NCI-H2081 treated with DMSO at 0.1 percent for 48 hours (cell line): Measurements from ENCODE around the gene EHD2.
"Not testable (repeated sequence)": the region's sequence is repeated elsewhere in the genome, so short reads cannot be mapped to it uniquely, and the experiment has no call there.

Experiments
- DNase-seq: peaks from one replicate; lab custom pipeline; 2025; lab: John Stamatoyannopoulos, UW

The EHD2 gene

GRCh38 chr19:47691782-47692181 lies 21.4 kb upstream of the EHD2 start:
- DNase-seq, result no peak

DNA sequence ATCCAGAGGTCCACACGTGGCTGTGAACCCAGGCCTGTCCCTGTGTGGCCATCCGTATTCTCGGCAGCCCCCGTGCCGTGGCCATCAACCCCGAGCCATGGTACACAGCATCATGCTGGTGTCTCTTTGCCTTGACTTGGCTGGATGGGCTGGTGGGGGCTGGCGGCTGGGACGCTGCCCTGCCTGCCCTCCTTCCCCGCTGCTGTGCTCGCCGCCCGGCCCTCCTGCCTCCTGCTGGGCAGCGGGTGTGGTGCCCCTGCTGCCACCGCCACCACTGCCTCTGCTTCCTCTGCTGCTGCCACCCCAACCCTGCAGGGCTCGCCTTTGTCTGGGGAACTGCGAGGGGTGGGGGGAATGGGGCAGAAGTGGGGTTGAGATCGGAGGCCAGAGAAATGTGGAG lies 19.7 kb upstream of the EHD2 start:
- no peak for DNase-seq

GRCh38 chr19:47693903-47694302 lies 19.3 kb upstream of the EHD2 start:
- DNase-seq, result no peak

- no peak for DNase-seq
Measured at GRCh38 chr19:47694466-47695273, 18.6 kb upstream of the EHD2 start.

GRCh38 chr19:47695533-47696262 lies 17.5 kb upstream of the EHD2 start:
- no peak for DNase-seq

GRCh38 chr19:47696635-47697034 lies 16.6 kb upstream of the EHD2 start:
- DNase-seq, result no peak

DNA sequence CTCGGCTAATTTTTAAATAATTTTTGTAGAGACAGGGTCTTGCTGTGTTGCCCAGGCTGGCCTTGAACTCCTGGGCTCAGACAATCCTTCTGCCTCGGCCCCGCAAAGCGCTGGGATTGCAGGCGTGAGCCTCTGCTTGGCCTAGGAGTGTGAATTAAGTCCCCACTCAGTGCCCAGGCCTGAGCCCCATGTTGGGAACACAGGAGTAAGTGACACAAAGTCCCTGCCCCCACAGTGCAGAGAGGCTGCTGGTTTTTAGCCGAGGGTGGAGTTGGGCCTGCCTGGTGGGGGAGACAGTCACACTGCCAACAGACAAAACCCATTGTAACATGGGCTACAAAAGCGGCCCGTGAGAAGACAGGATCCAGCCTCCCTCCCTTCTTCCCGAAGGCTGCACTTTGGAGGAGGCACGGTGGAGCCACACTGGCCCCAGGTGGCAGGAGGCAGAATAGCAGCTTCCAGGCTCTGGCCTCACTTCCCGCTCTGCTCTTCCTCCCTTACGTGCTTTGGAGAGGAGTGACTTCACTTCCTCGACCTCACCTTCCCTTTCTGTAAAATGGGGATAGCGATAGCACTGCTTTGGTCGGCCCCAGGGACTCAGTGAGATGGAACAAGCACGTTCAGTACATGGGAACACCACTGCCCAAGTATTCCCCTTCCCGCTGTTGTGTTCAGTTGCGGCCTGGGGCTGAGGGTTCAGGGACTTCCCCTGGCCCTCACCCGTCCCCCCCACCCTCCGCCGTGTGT lies 15.2 kb upstream of the EHD2 start:
- DNase-seq, result no peak

DNA sequence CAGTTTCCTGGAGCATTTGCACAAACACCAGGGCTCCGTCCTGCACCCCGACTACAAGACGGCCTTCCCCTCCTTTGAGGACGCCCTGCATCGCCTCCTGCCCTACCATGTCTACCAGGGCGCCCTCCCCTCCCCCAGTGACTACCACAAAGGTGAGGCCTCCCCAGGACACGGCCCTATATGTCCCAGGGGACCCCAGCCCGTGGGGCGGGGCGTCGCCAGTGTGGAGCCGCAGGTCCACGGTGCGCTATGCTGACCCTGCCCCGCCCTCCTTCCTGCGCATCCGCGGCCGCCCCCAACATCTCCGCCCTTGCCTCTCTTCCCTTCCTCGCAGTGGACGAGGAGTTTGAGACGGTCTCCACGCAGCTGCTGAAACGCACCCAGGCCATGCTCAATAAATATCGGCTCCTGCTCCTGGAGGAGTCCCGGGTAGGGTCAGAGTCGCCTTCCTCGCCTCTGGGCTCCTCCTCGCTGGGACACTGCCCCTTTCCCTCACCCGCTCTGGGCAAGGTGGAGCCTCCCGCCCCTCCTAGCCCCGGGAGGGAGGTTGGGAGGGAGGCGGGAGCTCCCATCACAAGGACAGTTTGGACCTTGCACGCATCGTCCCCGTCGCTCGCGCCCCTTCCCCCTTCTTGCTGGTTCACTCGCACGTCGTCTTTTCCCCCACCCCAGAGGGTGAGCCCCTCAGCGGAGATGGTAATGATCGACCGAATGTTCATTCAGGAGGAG lies 14.4 kb upstream of the EHD2 start:
- no peak for DNase-seq

GRCh38 chr19:47699360-47699917 lies 13.8 kb upstream of the EHD2 start:
- DNase-seq, result no peak

DNA sequence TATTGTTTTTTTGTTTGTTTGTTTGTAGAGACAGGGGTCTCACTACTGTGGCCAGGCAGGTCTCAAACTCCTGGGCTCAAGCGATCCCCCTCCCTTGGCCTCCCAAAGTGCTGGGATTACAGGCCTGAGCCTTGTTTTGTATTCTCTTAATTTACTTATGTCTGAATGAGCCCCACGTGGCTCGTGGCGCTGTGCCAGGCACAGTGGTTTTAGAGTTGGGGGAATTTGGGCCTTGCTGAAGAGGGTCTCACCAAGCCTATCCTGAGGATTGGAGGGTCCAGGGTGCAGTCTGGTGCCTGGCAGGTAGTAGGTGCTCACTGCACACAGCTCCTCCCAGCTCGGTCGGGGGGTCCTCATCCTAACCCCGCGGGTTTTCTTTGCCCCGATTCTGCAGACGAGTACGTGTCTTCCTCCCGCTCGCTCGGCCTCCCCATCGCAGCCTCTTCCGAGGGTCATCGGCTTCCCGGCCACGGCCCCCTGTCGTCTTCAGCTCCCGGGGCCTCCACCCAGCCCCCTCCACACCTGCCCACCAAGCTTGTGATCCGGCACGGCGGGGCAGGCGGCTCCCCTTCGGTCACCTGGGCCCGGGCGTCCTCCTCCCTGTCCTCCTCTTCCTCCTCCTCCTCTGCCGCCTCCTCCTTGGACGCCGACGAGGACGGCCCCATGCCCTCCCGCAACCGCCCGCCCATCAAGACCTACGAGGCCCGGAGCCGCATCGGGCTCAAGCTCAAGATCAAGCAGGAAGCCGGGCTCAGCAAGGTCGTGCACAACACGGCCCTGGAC lies 12.1 kb upstream of the EHD2 start:
- no peak for DNase-seq

DNA sequence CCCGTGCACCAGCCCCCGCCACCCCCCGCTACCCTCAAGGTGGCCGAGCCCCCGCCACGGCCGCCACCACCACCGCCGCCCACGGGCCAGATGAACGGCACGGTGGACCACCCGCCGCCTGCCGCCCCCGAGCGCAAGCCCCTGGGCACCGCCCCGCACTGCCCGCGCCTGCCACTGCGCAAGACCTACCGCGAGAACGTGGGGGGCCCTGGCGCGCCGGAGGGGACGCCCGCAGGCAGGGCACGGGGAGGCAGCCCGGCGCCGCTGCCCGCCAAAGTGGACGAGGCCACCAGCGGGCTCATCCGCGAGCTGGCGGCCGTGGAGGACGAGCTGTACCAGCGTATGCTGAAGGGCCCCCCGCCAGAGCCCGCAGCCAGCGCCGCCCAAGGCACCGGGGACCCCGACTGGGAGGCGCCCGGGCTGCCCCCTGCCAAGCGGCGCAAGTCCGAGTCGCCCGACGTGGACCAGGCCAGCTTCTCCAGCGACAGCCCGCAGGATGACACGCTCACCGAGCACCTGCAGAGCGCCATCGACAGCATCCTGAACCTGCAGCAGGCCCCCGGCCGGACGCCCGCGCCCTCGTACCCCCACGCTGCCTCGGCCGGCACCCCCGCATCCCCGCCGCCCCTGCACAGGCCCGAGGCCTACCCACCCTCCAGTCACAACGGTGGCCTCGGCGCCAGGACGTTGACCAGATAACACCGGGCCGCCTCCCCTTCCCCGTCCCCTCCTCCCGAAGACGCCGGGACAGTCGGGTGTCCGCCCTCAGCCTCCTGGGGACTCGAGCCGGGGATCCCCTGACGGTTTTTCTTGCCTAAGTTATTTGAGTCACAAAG lies 11.3 kb upstream of the EHD2 start:
- no peak for DNase-seq

DNA sequence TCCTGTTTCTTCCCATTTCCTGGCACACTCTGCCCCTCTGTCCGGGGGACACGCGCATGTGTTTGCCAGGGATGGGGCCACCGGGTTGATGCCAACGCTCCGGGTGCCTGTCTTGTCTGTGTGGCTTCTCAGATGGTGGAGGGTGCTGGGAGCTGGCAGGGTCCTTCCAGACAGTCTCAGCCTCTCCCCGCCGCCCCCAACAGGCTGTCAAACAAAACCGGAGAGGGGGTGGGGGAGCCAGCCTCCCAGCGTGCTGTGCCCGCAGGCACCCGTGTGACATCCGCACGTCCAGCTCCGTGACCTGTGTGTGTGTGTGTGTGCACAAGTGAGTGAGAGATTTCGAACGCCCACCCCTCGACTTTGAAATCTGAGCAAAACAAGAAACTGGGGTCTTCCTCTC lies 10.6 kb upstream of the EHD2 start:
- no peak for DNase-seq

DNA sequence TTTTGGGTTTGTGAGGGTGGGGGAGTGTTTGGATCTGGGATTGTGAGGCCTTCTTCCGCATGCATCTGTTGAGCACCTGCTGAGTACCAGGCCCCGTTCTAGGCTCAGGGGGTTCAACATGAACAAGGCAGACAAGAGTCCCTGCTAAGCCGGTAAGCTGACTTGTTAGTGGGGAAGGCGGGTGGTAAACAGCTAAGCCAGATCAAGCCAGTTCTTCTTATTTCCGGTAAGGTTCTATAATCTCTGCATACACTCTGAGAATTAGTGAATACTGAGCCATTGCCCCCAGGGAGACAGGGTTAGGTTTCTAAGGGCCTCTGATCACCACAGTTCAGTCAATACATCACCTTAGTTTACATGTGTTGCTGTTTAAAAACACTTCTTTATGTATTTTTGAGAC lies 9.9 kb upstream of the EHD2 start:
- DNase-seq, result no peak

DNA sequence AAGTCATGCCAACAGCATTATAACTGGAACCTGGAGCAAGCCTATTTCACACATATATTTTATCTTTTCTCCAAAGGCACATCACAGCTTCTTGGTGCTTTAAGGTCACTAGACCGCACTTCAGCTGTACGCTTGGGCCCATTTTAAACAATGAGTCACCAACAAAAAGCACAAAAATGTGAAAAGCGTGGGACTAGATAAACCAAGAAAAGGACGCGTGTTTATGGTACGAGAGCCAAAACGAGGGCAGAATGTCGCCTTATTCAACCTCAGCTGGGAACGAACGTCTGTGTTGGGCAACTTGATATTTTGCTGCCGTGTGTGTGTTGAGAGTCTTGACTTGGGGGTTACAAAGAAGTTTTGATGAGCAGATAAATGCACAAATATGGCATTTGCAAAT lies 9.2 kb upstream of the EHD2 start:
- no peak for DNase-seq

GRCh38 chr19:47704656-47705055 lies 8.6 kb upstream of the EHD2 start:
- no peak for DNase-seq

DNA sequence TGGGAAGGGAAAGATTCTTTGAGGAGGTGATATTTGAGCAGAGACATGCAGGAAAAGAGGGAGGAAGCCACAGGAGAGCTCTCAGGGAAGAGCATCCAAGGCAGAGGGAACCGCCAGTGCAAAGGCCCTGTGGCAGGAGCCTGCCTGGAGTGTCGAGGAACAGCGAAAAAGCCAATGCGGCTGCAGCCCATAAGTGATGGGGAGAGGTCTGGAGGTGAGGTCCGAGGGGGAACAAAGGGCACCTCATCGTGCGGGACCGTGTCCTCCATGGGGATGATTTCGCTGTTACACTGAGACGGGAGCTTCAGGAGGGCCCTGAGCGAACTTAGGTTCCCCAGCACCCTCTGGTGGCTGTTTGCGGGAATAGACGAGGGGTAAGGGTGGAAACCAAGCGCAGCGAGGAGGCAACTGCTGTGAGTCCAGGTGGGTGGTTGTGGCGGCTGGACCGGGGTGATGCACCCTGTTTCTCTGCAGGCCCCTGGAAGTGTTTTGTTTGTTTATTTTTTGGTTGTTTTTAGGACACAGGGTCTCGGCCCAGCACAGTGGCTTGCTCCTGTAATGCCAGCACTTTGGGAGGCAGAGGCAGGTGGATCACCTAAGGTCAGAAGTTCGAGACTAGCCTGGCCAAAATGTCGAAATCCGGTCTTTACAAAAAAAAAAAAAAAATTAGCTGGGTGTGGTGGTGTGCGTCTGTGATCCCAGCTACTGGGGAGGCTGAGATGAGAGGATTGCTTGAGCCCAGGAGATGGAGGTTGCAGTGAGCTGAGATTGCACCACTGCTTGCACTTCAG lies 5.9 kb upstream of the EHD2 start:
- peak; percentile 11 for DNase-seq

- DNase-seq, result no peak
Measured at GRCh38 chr19:47711652-47712242, 1.5 kb upstream of the EHD2 start.

DNA sequence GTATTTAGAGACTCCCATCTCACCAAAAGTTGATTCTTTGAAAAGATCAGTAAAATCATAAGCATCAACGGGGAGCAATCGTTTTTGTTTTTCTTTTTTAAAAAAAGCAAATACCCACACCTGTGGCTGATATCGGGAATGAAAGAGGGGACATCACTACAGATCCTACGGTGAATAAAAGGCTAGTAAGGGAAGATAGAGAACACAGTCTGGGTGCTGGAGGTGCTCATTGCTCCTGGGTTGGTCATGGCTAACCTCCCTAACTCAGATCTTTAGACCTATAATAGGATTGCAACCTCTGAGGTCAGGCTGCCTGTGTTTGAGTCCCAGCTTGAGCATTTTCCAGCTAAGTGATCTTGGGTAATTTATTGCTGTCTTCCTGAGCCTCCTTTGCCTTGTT lies 1.1 kb downstream of the EHD2 start:
- no peak for DNase-seq

DNA sequence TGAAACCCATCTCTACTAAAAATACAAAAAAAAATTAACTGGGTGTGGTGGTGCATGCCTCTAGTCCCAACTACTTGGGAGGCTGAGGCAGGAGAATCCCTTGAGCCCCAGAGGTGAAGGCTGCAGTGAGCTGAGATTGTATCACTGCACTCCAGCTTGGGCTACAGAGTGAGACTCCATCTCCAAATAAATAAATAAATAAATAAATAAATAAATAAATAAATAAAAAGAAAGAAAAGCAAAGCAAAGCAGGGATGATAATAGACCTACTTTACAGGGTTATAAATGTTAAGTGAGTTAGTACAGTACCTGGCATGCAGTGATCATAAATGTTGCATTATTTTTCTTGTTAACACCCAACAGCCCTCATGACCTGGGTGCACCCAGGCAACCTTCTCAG lies 1.6 kb downstream of the EHD2 start:
- not testable (repeated sequence) for DNase-seq
